PC-3 (cell line): ENCODE results near the gene GSTK1.

ENCODE experiments used
- CTCF ChIP-seq: fragments of 300-600 bp; sonication (generic); conservative IDR thresholded peaks from 2 replicates; pipeline ENCODE4 v1.5.1; 2017; ENCODE audit warnings: antibody characterized with exemption, low read depth, mild to moderate bottlenecking, low read length
- EZH2 ChIP-seq: fragments of 300-600 bp; sonication (generic); IDR thresholded peaks from one replicate; pipeline ENCODE4 v1.6.1; 2017; ENCODE audit warnings: antibody characterized with exemption, mild to moderate bottlenecking, low read length; ENCODE audit not compliant: unreplicated experiment
- EZH2phosphoT487 ChIP-seq: fragments of 300-600 bp; sonication (generic); IDR thresholded peaks from 2 replicates; pipeline ENCODE4 v1.6.1; 2018; ENCODE audit warnings: mild to moderate bottlenecking, antibody characterized with exemption, low read length, borderline replicate concordance

GRCh38 chr7:143287935-143288826 is 24.9 kb downstream of the GSTK1 start, which contains the start of gene CASP2:
- TF ChIP-seq CTCF (0 out of 2 replicates have a peak, but pooled peaks have one; percentile 13), EZH2 (no peak), EZH2phosphoT487 (no peak)
